Calu3 (cell line): ENCODE measurements around the gene GALNTL6. TPM values are rescaled to one million over a fixed set of nuclear protein-coding genes. Genes with fewer than 3 reads are reported as not detected.

Source experiments
- BruUV-seq: library from RNA; stranded (reverse); fragments of 400-500 nt; replicated peaks from 2 replicates; lab custom pipeline; 2021; lab: Mats Ljungman, UMichigan
- CTCF ChIA-PET: fragments of 300-600 bp; sonication (Branson Sonifier 250); formaldehyde crosslinking; loops from one replicate; lab custom pipeline; 2022; ENCODE audit warnings: antibody characterized with exemption; lab: Charles Lee
- DNase-seq: peaks from one replicate; pipeline ENCODE4 v3.0.0; 2022
- H3K27ac Mint-ChIP-seq: one replicate; pipeline ENCODE4 v1.8.0; 2022; ENCODE audit warnings: mixed read lengths; ENCODE audit not compliant: unreplicated experiment
- H3K27me3 Mint-ChIP-seq: one replicate; pipeline ENCODE4 v1.8.0; 2022; ENCODE audit warnings: mixed read lengths; ENCODE audit not compliant: unreplicated experiment
- H3K36me3 Mint-ChIP-seq: one replicate; pipeline ENCODE4 v1.8.0; 2022; ENCODE audit warnings: mild to moderate bottlenecking, moderate library complexity, mixed read lengths; ENCODE audit not compliant: insufficient read depth, unreplicated experiment
- H3K4me1 Mint-ChIP-seq: one replicate; pipeline ENCODE4 v1.8.0; 2022; ENCODE audit warnings: mild to moderate bottlenecking, low read depth, mixed read lengths; ENCODE audit not compliant: unreplicated experiment
- H3K4me3 Mint-ChIP-seq: one replicate; pipeline ENCODE4 v1.8.0; 2022; ENCODE audit warnings: mild to moderate bottlenecking, low read depth, moderate library complexity, mixed read lengths; ENCODE audit not compliant: unreplicated experiment
- H3K9me3 Mint-ChIP-seq: one replicate; pipeline ENCODE4 v1.8.0; 2022; ENCODE audit warnings: low read depth, mixed read lengths; ENCODE audit not compliant: unreplicated experiment
- intact Hi-C: fragments of 100-400 bp; cut with micrococcal nuclease; formaldehyde crosslinking; loops from one replicate; pipeline ENCODE4 v1.10.0; 2022; ENCODE audit not compliant: unreplicated experiment
- total RNA-seq: library from RNA; stranded (reverse); gene quantifications from 2 replicates; pipeline ENCODE4 v1.2.3, GENCODE V29; 2022
- TF ChIP-seq, protein P1 (sequence below): fragments of 200-600 bp; IDR thresholded peaks from one replicate; pipeline ENCODE4 v1.8.0; 2022; ENCODE audit warnings: antibody characterized with exemption; ENCODE audit not compliant: unreplicated experiment

Gene GALNTL6
- total RNA-seq, 1 experiment from 2014 or later: not detected

DNA sequence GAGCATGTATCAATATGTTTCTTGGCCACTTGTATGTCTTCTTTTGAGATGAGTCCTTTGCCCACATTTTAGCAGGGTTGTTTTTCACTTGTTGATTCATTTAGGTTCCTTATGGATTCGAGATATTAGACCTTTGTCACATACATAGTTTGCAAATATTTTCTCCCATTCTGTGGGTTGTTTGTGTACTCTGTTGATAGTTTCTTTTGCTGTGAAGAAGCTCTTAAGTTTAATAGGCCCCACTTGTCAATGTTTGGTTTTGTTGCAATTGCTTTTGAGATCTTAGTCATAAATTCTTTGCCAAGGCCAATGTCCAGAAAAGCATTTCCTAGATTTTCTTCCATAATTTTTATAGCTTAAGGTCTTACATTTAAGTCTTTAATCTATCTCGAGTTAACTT, 1074.8 kb downstream of the GALNTL6 start:
- Mint-ChIP-seq H3K36me3 (no peaks in the 10 kb centered on the region), H3K27ac (no peak overlapping the region), H3K27me3 (no peaks in the 10 kb centered on the region), H3K4me3 (no peak overlapping the region), H3K4me1 (no peaks in the 10 kb centered on the region), H3K9me3 (no peaks in the 10 kb centered on the region)
- TF ChIP-seq, protein P1, sequence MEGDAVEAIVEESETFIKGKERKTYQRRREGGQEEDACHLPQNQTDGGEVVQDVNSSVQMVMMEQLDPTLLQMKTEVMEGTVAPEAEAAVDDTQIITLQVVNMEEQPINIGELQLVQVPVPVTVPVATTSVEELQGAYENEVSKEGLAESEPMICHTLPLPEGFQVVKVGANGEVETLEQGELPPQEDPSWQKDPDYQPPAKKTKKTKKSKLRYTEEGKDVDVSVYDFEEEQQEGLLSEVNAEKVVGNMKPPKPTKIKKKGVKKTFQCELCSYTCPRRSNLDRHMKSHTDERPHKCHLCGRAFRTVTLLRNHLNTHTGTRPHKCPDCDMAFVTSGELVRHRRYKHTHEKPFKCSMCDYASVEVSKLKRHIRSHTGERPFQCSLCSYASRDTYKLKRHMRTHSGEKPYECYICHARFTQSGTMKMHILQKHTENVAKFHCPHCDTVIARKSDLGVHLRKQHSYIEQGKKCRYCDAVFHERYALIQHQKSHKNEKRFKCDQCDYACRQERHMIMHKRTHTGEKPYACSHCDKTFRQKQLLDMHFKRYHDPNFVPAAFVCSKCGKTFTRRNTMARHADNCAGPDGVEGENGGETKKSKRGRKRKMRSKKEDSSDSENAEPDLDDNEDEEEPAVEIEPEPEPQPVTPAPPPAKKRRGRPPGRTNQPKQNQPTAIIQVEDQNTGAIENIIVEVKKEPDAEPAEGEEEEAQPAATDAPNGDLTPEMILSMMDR: no peak
- intact Hi-C loops: no loop called here
- BruUV-seq: no TSS peak
- CTCF ChIA-PET: no interaction called here
- no peak for DNase-seq

DNA sequence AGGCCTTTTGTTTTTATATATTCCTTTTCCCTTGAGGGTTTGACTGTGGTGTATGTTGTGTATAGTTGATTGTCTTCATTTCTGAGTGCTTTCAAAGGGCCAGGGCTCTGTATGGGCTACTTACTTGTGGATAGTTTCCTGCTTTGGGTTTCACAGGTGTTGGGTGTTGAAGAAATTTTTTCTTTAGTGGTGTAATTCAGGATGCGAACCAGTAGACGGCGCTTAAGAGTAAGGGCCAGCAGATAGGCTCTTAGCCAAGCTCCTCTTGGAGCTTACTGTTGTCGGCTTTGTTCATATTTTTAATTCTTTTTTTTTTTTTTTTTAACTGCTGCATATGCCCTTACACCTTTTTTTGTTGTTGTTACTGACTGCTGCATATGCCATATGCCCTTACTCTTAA, 1079.1 kb downstream of the GALNTL6 start:
- BruUV-seq: no TSS peak
- Mint-ChIP-seq H3K27ac (no peak overlapping the region), H3K4me3 (no peak overlapping the region), H3K9me3 (no peaks in the 10 kb centered on the region), H3K4me1 (no peaks in the 10 kb centered on the region), H3K27me3 (no peaks in the 10 kb centered on the region), H3K36me3 (no peaks in the 10 kb centered on the region)
- TF ChIP-seq, protein P1: peak; percentile 32
- intact Hi-C loops: loop anchor here (10.0 kb wide), 1 partner anchor 93 kb away; no protein-coding TSS in a partner anchor
- CTCF ChIA-PET: interaction anchor here (0.6 to 1.6 kb wide), 2 partner anchors 16 to 121 kb away, joined by 3 to 8 read pairs; no protein-coding TSS in a partner anchor
- peak; percentile 10 for DNase-seq

DNA sequence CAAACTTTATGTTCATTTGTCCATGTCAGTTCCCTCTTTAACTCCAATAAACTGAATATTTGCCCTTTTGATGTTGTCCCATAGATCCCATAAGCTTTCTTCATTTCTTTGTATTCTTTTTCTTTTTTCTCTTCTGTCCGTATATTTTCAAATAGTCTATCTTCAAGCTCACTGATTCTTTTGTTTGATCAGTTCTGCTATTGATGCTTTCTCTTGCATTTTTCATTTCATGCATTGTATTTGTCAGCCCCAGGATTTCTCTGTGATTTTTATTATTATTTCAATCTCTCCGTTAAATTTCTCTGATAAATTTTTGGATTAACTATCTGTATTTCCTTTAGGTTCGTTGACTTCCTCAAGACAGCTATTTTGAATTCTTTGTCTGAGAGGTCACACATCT, 1082.5 kb downstream of the GALNTL6 start:
- no TSS peak for BruUV-seq
- no peaks in the 10 kb centered on the region for H3K36me3 Mint-ChIP-seq
- no peak overlapping the region for H3K27ac Mint-ChIP-seq
- H3K9me3 Mint-ChIP-seq: no peaks in the 10 kb centered on the region
- no peaks in the 10 kb centered on the region for H3K27me3 Mint-ChIP-seq
- DNase-seq: no peak
- CTCF ChIA-PET: no interaction called here
- no peak overlapping the region for H3K4me3 Mint-ChIP-seq
- H3K4me1 Mint-ChIP-seq: no peaks in the 10 kb centered on the region
- TF ChIP-seq, protein P1: no peak
- intact Hi-C loops: loop anchor here (10.0 kb wide), 1 partner anchor 89 kb away; no protein-coding TSS in a partner anchor

DNA sequence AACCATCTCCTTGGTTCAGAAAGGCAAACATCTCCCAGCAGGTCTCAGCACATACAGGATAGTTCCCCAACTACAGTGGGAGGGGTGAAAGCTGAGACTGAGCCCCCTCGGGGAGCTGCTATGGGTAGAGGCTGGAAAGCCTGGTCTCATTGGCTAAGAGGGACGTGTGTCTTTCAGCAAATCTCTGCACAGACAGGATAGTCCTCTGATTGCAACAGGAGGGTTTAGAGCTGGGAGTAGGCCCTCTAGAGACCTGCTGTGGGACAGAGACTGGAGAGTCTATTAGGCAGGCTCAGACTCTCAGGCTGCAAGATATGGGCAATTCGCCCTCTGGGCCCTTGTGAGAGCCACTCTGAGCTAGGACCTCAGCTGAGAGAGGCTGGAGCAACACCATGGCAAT, 1083.8 kb downstream of the GALNTL6 start:
- H3K27ac Mint-ChIP-seq: no peak overlapping the region
- no peaks in the 10 kb centered on the region for H3K27me3 Mint-ChIP-seq
- no peaks in the 10 kb centered on the region for H3K9me3 Mint-ChIP-seq
- intact Hi-C loops: loop anchor here (10.0 kb wide), 1 partner anchor 88 kb away; no protein-coding TSS in a partner anchor
- H3K36me3 Mint-ChIP-seq: no peaks in the 10 kb centered on the region
- no peak overlapping the region for H3K4me3 Mint-ChIP-seq
- TF ChIP-seq, protein P1: no peak
- CTCF ChIA-PET: no interaction called here
- BruUV-seq: no TSS peak
- no peak for DNase-seq
- H3K4me1 Mint-ChIP-seq: no peaks in the 10 kb centered on the region
